ENCODE data around the gene ARHGEF25.

The ARHGEF25 gene

DNA sequence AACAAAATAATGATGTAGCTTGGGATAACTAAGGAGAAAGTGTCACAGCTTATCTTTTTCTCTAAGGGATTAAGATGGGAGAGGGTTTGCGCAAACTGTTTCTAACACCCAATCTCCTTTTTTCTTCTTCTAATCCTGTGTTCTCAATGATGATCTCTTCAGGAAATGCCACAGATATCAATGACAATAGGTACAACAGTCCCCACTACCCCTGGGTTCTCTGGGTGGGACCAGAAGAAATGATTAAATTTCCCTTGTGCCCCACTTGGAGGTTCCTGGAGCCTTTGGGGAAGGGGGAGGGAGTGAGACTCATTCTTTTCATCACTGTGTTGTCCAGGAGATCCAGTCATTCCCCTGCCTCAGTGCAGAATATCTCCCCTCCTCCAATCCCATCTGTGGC, 28.8 kb upstream of the ARHGEF25 start:
- CTCF ChIA-PET = interaction anchor here (0.6 to 6.6 kb wide), 34 partner anchors 8 to 897 kb away, joined by 3 to 113 read pairs (median 5); partner anchors contain the start of genes ARHGEF25, B4GALNT1, MBD6 and OS9
- no peaks in the 10 kb centered on the region for H3K4me1 ChIP-seq (ENCODE audit: control insufficient read depth, insufficient read depth, low read length)
- H3K36me3 ChIP-seq (ENCODE audit: control insufficient read depth in 2 of 2, insufficient read depth in 1 of 2, low read length in 2 of 2) = peaks cover 0 to 42% of the 10 kb centered on the region in 2 experiments; a peak in 2 of 3 replicates
- no peak overlapping the region for H3K27ac ChIP-seq (ENCODE audit: extremely low read depth, low read depth, low read length)
- POLR2A ChIA-PET = no interaction called here
- H3K4me3 ChIP-seq (ENCODE audit: low read depth, low read length) = no peak overlapping the region
- TF ChIP-seq, protein P1, sequence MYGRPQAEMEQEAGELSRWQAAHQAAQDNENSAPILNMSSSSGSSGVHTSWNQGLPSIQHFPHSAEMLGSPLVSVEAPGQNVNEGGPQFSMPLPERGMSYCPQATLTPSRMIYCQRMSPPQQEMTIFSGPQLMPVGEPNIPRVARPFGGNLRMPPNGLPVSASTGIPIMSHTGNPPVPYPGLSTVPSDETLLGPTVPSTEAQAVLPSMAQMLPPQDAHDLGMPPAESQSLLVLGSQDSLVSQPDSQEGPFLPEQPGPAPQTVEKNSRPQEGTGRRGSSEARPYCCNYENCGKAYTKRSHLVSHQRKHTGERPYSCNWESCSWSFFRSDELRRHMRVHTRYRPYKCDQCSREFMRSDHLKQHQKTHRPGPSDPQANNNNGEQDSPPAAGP (tag by site-specific recombination; IDR thresholded peaks at IDR 0.05) = no peak
- TF ChIP-seq ZNF585B (tag by site-specific recombination; IDR thresholded peaks at IDR 0.05) = no peak
- no peak for TF ChIP-seq ZNF223 (tag by site-specific recombination; IDR thresholded peaks at IDR 0.05)
- no peak for TF ChIP-seq ZNF561 (tag by site-specific recombination; IDR thresholded peaks at IDR 0.05; ENCODE audit: borderline replicate concordance)
- no peak for TF ChIP-seq ZNF530 (tag by site-specific recombination; IDR thresholded peaks at IDR 0.05; ENCODE audit: low read depth)
- no peak for TF ChIP-seq ZNF843 (tag by site-specific recombination; IDR thresholded peaks at IDR 0.05)
- TF ChIP-seq ZNF473 (tag by site-specific recombination; IDR thresholded peaks at IDR 0.05) = no peak
- no peak for TF ChIP-seq ZNF785 (tag by site-specific recombination; IDR thresholded peaks at IDR 0.05)
- TF ChIP-seq ZNF335 (tag by site-specific recombination; conservative IDR thresholded peaks at IDR 0.05) = no peak
- TF ChIP-seq ZNF341 (tag by site-specific recombination; IDR thresholded peaks at IDR 0.05; ENCODE audit: low read depth) = no peak
- TF ChIP-seq ZNF433 (tag by site-specific recombination; IDR thresholded peaks at IDR 0.05; ENCODE audit: low read depth) = no peak
- TF ChIP-seq HOXC10 (CRISPR knock-in tag; IDR thresholded peaks at IDR 0.05) = no peak
- no peak for TF ChIP-seq ZNF677 (tag by site-specific recombination; IDR thresholded peaks at IDR 0.05)
- TF ChIP-seq, protein P2, sequence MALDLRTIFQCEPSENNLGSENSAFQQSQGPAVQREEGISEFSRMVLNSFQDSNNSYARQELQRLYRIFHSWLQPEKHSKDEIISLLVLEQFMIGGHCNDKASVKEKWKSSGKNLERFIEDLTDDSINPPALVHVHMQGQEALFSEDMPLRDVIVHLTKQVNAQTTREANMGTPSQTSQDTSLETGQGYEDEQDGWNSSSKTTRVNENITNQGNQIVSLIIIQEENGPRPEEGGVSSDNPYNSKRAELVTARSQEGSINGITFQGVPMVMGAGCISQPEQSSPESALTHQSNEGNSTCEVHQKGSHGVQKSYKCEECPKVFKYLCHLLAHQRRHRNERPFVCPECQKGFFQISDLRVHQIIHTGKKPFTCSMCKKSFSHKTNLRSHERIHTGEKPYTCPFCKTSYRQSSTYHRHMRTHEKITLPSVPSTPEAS (tag by site-specific recombination; IDR thresholded peaks at IDR 0.05) = no peak
- TF ChIP-seq KLF16 (tag by site-specific recombination; IDR thresholded peaks at IDR 0.05) = no peak
- TF ChIP-seq FEZF1 (tag by site-specific recombination; IDR thresholded peaks at IDR 0.05) = no peak
- no peak for TF ChIP-seq SCRT1 (tag by site-specific recombination; IDR thresholded peaks at IDR 0.05; ENCODE audit: borderline replicate concordance)
- no peak for TF ChIP-seq GFI1B (tag by site-specific recombination; IDR thresholded peaks at IDR 0.05)
- TF ChIP-seq ZNF16 (tag by site-specific recombination; IDR thresholded peaks at IDR 0.05; ENCODE audit: low read depth) = no peak
- no peaks in the 10 kb centered on the region for H3K9me3 ChIP-seq (ENCODE audit: control insufficient read depth, insufficient read depth, low read depth, low read length)

DNA sequence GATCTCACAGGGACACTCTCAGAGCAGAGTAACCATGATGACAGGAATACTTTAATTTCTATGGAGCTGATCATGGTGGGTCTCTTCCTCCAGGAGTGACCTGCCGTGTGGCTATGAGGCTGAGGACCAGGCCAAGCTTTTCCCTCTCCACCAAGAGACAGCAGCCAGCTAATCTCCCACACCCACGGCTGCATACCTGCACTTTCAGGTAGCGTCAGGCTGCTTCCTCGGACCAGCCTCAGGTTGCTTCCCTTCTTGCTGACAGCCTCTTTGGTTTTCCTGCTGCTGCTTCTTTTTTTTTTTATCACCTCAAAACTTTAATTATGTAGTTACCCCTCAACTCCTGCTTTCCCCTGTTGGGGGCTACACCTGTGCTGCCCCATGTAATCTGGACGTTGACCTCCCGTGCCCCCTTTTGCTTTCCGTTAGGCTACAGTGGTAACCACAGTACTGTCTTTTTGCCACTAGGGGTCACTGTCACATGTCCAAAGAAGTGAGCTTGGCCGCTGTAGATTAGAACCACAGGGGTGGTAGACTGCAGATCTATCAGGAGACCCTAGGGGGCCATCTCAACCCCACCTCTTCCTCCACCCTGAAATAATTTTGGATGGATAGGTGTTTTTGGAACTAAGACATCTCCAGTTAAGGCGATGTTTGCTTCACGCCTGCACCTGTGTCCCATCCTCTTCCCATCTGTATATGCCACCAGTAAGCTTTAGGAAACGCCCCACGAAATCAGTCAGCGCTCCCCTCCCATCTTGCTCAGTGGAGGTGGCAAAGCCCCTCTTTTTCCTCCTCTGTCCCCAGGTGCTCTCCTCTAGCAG, 28.0 kb upstream of the ARHGEF25 start:
- ChIA-PET CTCF (interaction anchor here (0.5 to 6.6 kb wide), 44 partner anchors 8 to 458 kb away, joined by 3 to 113 read pairs (median 5); partner anchors contain the start of genes ARHGEF25, B4GALNT1, DCTN2 and OS9), POLR2A (interaction anchor here (0.7 to 1.5 kb wide), 4 partner anchors 21 to 63 kb away, joined by 3 to 6 read pairs (median 4); partner anchors contain the start of genes B4GALNT1 and DDIT3)
- H3K4me1 ChIP-seq (ENCODE audit: control insufficient read depth, insufficient read depth, low read length) = no peaks in the 10 kb centered on the region
- H3K27ac ChIP-seq (ENCODE audit: extremely low read depth, low read depth, low read length) = no peak overlapping the region
- no peaks in the 10 kb centered on the region for H3K9me3 ChIP-seq (ENCODE audit: control insufficient read depth, insufficient read depth, low read depth, low read length)
- no peak overlapping the region for H3K4me3 ChIP-seq (ENCODE audit: low read depth, low read length)
- H3K36me3 ChIP-seq (ENCODE audit: control insufficient read depth in 2 of 2, insufficient read depth in 1 of 2, low read length in 2 of 2) = peaks cover 0 to 34% of the 10 kb centered on the region in 2 experiments; a peak in 2 of 3 replicates
- TF ChIP-seq ZNF747 (tag by site-specific recombination; IDR thresholded peaks at IDR 0.05) (no peak), GLIS2 (tag by site-specific recombination; IDR thresholded peaks at IDR 0.05) (peak; percentile 59), BCL11A (tag by site-specific recombination; IDR thresholded peaks at IDR 0.05; ENCODE audit: low read depth) (peak; percentile 23; the same call in 1 of the 2 replicates), ZNF654 (tag by site-specific recombination; IDR thresholded peaks at IDR 0.05; ENCODE audit: low read depth) (peak; percentile 98), ZNF549 (tag by site-specific recombination; IDR thresholded peaks at IDR 0.05) (no peak), ZNF548 (tag by site-specific recombination; IDR thresholded peaks at IDR 0.05) (no peak), ZNF324 (tag by site-specific recombination; IDR thresholded peaks at IDR 0.05) (peak; percentile 21; the same call in 1 of the 2 replicates), ZNF610 (tag by site-specific recombination; IDR thresholded peaks at IDR 0.05; ENCODE audit: borderline replicate concordance) (no peak), ZBTB17 (tag by site-specific recombination; IDR thresholded peaks at IDR 0.05) (0 out of 2 replicates have a peak, but pooled peaks have one; percentile 26), REPIN1 (tag by site-specific recombination; IDR thresholded peaks at IDR 0.05; ENCODE audit: low read depth) (no peak), GLIS1 (tag by site-specific recombination; IDR thresholded peaks at IDR 0.05) (peak; percentile 43; the same call in 1 of the 2 replicates)
- TF ChIP-seq, protein P3, sequence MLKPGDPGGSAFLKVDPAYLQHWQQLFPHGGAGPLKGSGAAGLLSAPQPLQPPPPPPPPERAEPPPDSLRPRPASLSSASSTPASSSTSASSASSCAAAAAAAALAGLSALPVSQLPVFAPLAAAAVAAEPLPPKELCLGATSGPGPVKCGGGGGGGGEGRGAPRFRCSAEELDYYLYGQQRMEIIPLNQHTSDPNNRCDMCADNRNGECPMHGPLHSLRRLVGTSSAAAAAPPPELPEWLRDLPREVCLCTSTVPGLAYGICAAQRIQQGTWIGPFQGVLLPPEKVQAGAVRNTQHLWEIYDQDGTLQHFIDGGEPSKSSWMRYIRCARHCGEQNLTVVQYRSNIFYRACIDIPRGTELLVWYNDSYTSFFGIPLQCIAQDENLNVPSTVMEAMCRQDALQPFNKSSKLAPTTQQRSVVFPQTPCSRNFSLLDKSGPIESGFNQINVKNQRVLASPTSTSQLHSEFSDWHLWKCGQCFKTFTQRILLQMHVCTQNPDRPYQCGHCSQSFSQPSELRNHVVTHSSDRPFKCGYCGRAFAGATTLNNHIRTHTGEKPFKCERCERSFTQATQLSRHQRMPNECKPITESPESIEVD (tag by site-specific recombination; IDR thresholded peaks at IDR 0.05) = no peak

Measured in HEK293 (cell line).